T-helper 1 cell treated with Interleukin-12 subunit alpha and Interleukin-12 subunit beta and Interleukin-4 antibody, amounts not matched to agents 30 μg/mL and 1 μg/mL, for 36 hours (primary cell): Measurements from ENCODE around the gene SRPRA.
A peak's percentile ranks its signal among the peaks of the same experiment; 100 is the strongest.

Source experiments
- H3K27ac Mint-ChIP-seq: one replicate; pipeline ENCODE4 v1.8.0; 2021; ENCODE audit warnings: mild to moderate bottlenecking, mixed read lengths
- H3K27me3 Mint-ChIP-seq: one replicate; pipeline ENCODE4 v1.8.0; 2021; ENCODE audit warnings: low read depth, mixed read lengths
- H3K36me3 Mint-ChIP-seq: one replicate; pipeline ENCODE4 v1.8.0; 2021; ENCODE audit warnings: low read depth, mixed read lengths
- H3K4me1 Mint-ChIP-seq: one replicate; pipeline ENCODE4 v1.8.0; 2021; ENCODE audit warnings: low read depth, mixed read lengths
- H3K4me3 Mint-ChIP-seq: one replicate; pipeline ENCODE4 v1.8.0; 2021; ENCODE audit warnings: mild to moderate bottlenecking, moderate library complexity, mixed read lengths
- H3K9me3 Mint-ChIP-seq: one replicate; pipeline ENCODE4 v1.8.0; 2021; ENCODE audit warnings: mixed read lengths

SRPRA gene

GRCh38 chr11:126229858-126230540 lies 38.7 kb downstream of the SRPRA start:
- Mint-ChIP-seq H3K27me3 (no peaks in the 10 kb centered on the region), H3K4me1 (peaks cover 2% of the 10 kb centered on the region), H3K27ac (no peak overlapping the region), H3K36me3 (no peaks in the 10 kb centered on the region), H3K9me3 (no peaks in the 10 kb centered on the region), H3K4me3 (no peak overlapping the region)

GRCh38 chr11:126226334-126227084 lies 42.2 kb downstream of the SRPRA start:
- Mint-ChIP-seq H3K4me1 (no peaks in the 10 kb centered on the region), H3K4me3 (no peak overlapping the region), H3K36me3 (no peaks in the 10 kb centered on the region), H3K27ac (no peak overlapping the region), H3K9me3 (no peaks in the 10 kb centered on the region), H3K27me3 (no peaks in the 10 kb centered on the region)

GRCh38 chr11:126225295-126225665 lies 43.4 kb downstream of the SRPRA start:
- Mint-ChIP-seq H3K9me3 (no peaks in the 10 kb centered on the region), H3K27ac (no peak overlapping the region), H3K27me3 (no peaks in the 10 kb centered on the region), H3K36me3 (no peaks in the 10 kb centered on the region), H3K4me3 (no peak overlapping the region), H3K4me1 (no peaks in the 10 kb centered on the region)

- H3K27ac Mint-ChIP-seq: no peak overlapping the region
- H3K4me3 Mint-ChIP-seq: no peak overlapping the region
- H3K4me1 Mint-ChIP-seq: no peaks in the 10 kb centered on the region
- no peaks in the 10 kb centered on the region for H3K9me3 Mint-ChIP-seq
- H3K27me3 Mint-ChIP-seq: no peaks in the 10 kb centered on the region
- no peaks in the 10 kb centered on the region for H3K36me3 Mint-ChIP-seq
Observed at GRCh38 chr11:126224647-126225294, 43.9 kb downstream of the SRPRA start.

GRCh38 chr11:126219547-126219946 lies 49.1 kb downstream of the SRPRA start:
- H3K36me3 Mint-ChIP-seq: peaks cover 2% of the 10 kb centered on the region
- H3K27ac Mint-ChIP-seq: no peak overlapping the region
- H3K27me3 Mint-ChIP-seq: no peaks in the 10 kb centered on the region
- peaks cover 2% of the 10 kb centered on the region for H3K4me1 Mint-ChIP-seq
- H3K9me3 Mint-ChIP-seq: no peaks in the 10 kb centered on the region
- H3K4me3 Mint-ChIP-seq: no peak overlapping the region

- H3K27me3 Mint-ChIP-seq: peaks cover 4% of the 10 kb centered on the region
- no peak overlapping the region for H3K27ac Mint-ChIP-seq
- H3K4me3 Mint-ChIP-seq: no peak overlapping the region
- peaks cover 9% of the 10 kb centered on the region for H3K4me1 Mint-ChIP-seq
- no peaks in the 10 kb centered on the region for H3K9me3 Mint-ChIP-seq
- H3K36me3 Mint-ChIP-seq: peaks cover 2% of the 10 kb centered on the region
Observed at GRCh38 chr11:126217491-126217890, 51.2 kb downstream of the SRPRA start.

- Mint-ChIP-seq H3K9me3 (no peaks in the 10 kb centered on the region), H3K27me3 (peaks cover 4% of the 10 kb centered on the region), H3K4me3 (no peak overlapping the region), H3K4me1 (peaks cover 16% of the 10 kb centered on the region), H3K27ac (no peak overlapping the region), H3K36me3 (peaks cover 2% of the 10 kb centered on the region)
Observed at GRCh38 chr11:126216526-126217305, 52.0 kb downstream of the SRPRA start.

GRCh38 chr11:126214841-126215240 lies 53.9 kb downstream of the SRPRA start:
- no peaks in the 10 kb centered on the region for H3K9me3 Mint-ChIP-seq
- H3K4me1 Mint-ChIP-seq: peaks cover 28% of the 10 kb centered on the region
- no peak overlapping the region for H3K4me3 Mint-ChIP-seq
- H3K27me3 Mint-ChIP-seq: peaks cover 4% of the 10 kb centered on the region
- H3K27ac Mint-ChIP-seq: no peak overlapping the region
- peaks cover 6% of the 10 kb centered on the region for H3K36me3 Mint-ChIP-seq

GRCh38 chr11:126214441-126214840 lies 54.3 kb downstream of the SRPRA start:
- H3K27ac Mint-ChIP-seq: no peak overlapping the region
- peaks cover 4% of the 10 kb centered on the region for H3K27me3 Mint-ChIP-seq
- H3K9me3 Mint-ChIP-seq: no peaks in the 10 kb centered on the region
- peak overlapping the region; percentile 18 for H3K4me3 Mint-ChIP-seq
- peaks cover 6% of the 10 kb centered on the region for H3K36me3 Mint-ChIP-seq
- peaks cover 28% of the 10 kb centered on the region for H3K4me1 Mint-ChIP-seq
